Activated CD4-positive, alpha-beta T cell treated with anti-CD3 and anti-CD28 coated beads, Interleukin-2, amount 50 U/mL, for 16 hours (primary cell): ENCODE measurements around the gene EFHD1.
A peak's percentile ranks its signal among the peaks of the same experiment; 100 is the strongest.
"Not testable (repeated sequence)": the region's sequence is repeated elsewhere in the genome, so short reads cannot be mapped to it uniquely, and the experiment has no call there.

Experiments used
- DNase-seq: peaks from one replicate; pipeline ENCODE4 v3.0.0-alpha.2; 2020

Gene EFHD1

GRCh38 chr2:232697059-232697806, 63.8 kb downstream of the EFHD1 start, which contains the start of gene GIGYF2:
Gene GIGYF2, plus strand, starts transcription at chr2:232697331. Its CDS starts 37,867 bp downstream, at chr2:232735198.
- peak; percentile 97 for DNase-seq

- no peak for DNase-seq
These were observed 64.4 kb downstream of the EFHD1 start for GRCh38 chr2:232697807-232698110.

GRCh38 chr2:232698556-232699091, 65.2 kb downstream of the EFHD1 start:
- peak; percentile 11 for DNase-seq

GRCh38 chr2:232699110-232699509, 65.7 kb downstream of the EFHD1 start:
- DNase-seq, result no peak

GRCh38 chr2:232700154-232700553, 66.8 kb downstream of the EFHD1 start:
- no peak for DNase-seq

- DNase-seq, result no peak
These were observed 73.7 kb downstream of the EFHD1 start for GRCh38 chr2:232707076-232707475.

GRCh38 chr2:232713505-232713904, 80.1 kb downstream of the EFHD1 start:
- no peak for DNase-seq

GRCh38 chr2:232714969-232715368, 81.6 kb downstream of the EFHD1 start:
- no peak for DNase-seq

GRCh38 chr2:232720056-232720455, 86.7 kb downstream of the EFHD1 start:
- DNase-seq, result not testable (repeated sequence)

GRCh38 chr2:232721261-232721660, 87.9 kb downstream of the EFHD1 start:
- DNase-seq, result no peak

- DNase-seq, result no peak
These were observed 88.5 kb downstream of the EFHD1 start for GRCh38 chr2:232721882-232722281.

- no peak for DNase-seq
These were observed 89.6 kb downstream of the EFHD1 start for GRCh38 chr2:232723027-232723426.

GRCh38 chr2:232728785-232729184, 95.4 kb downstream of the EFHD1 start:
- DNase-seq, result no peak

GRCh38 chr2:232731470-232731869, 98.1 kb downstream of the EFHD1 start:
- DNase-seq, result no peak
